GM13977 (cell line): ENCODE data around the gene KLHL17.
"Not testable (repeated sequence)": the region's sequence is repeated elsewhere in the genome, so short reads cannot be mapped to it uniquely, and the experiment has no call there.

Experiments used
- DNase-seq: peaks from one replicate; pipeline ENCODE4 v3.0.0; 2012; ENCODE audit warnings: low spot score
- CTCF ChIP-seq: IDR thresholded peaks from 2 replicates; pipeline ENCODE4 v1.5.1; 2012; ENCODE audit warnings: mild to moderate bottlenecking, control low read depth; ENCODE audit not compliant: insufficient read depth; ENCODE audit errors: extremely low read depth, missing control alignments
- in situ Hi-C: fragments of 300-500 bp; cut with MboI; formaldehyde crosslinking; loops from one replicate; pipeline ENCODE4 v1.12.0; 2022; ENCODE audit warnings: low sequenced_read_pairs, low pct_unique_long_range_greater_than_20kb, mixed read lengths, inconsistent platforms; ENCODE audit not compliant: unreplicated experiment

KLHL17 gene

GRCh38 chr1:981955-982558 lies 21.7 kb downstream of the KLHL17 start, which contains the start of gene PERM1:
Gene PERM1 (minus strand): TSS chr1:982093. CDS start chr1:981029, 1,064 bp downstream.
- no peak for TF ChIP-seq CTCF
- no peak for DNase-seq
- in situ Hi-C loops, result no loop called here

GRCh38 chr1:982765-983436 lies 22.5 kb downstream of the KLHL17 start:
- no peak for DNase-seq
- TF ChIP-seq CTCF, result no peak
- in situ Hi-C loops, result no loop called here

GRCh38 chr1:983798-984475 lies 23.6 kb downstream of the KLHL17 start:
- DNase-seq, result peak; percentile 85
- in situ Hi-C loops, result no loop called here
- peak; percentile 92 for TF ChIP-seq CTCF

- DNase-seq, result no peak
- in situ Hi-C loops, result no loop called here
- no peak for TF ChIP-seq CTCF
These were observed 24.1 kb downstream of the KLHL17 start for GRCh38 chr1:984476-984814.

- no peak for TF ChIP-seq CTCF
- in situ Hi-C loops, result no loop called here
- DNase-seq, result no peak
These were observed 24.7 kb downstream of the KLHL17 start for GRCh38 chr1:985126-985525.

GRCh38 chr1:988061-988460 lies 27.7 kb downstream of the KLHL17 start:
- in situ Hi-C loops, DNase-seq: not testable (repeated sequence)

- DNase-seq, in situ Hi-C loops: not testable (repeated sequence)
These were observed 30.9 kb downstream of the KLHL17 start for GRCh38 chr1:991275-991674.
